ENCODE results near the gene MPRIP.

DNA sequence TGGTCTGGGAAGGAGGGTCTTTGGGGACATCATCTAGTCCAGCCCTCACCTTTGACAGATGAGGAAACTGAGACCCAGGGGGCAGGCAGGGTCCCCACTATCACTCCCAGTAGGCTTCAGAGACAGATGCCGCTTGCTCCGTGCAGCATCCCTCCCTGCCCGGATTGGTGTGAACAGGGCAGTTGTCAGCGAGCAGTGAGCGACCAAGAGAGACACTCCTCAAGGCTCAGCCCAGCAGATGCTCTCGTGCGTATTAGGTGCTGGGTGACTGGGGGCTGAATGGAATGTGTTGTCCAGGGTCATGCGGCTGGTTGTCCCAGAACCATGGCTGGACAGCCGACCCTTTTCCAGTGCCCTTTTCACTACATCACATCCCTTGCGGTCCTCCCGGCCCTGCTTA is 49.0 kb downstream of the MPRIP start:
- no peak for TF ChIP-seq POLR2A (IDR thresholded peaks at IDR 0.05)
- TF ChIP-seq, protein P1, sequence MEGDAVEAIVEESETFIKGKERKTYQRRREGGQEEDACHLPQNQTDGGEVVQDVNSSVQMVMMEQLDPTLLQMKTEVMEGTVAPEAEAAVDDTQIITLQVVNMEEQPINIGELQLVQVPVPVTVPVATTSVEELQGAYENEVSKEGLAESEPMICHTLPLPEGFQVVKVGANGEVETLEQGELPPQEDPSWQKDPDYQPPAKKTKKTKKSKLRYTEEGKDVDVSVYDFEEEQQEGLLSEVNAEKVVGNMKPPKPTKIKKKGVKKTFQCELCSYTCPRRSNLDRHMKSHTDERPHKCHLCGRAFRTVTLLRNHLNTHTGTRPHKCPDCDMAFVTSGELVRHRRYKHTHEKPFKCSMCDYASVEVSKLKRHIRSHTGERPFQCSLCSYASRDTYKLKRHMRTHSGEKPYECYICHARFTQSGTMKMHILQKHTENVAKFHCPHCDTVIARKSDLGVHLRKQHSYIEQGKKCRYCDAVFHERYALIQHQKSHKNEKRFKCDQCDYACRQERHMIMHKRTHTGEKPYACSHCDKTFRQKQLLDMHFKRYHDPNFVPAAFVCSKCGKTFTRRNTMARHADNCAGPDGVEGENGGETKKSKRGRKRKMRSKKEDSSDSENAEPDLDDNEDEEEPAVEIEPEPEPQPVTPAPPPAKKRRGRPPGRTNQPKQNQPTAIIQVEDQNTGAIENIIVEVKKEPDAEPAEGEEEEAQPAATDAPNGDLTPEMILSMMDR (IDR thresholded peaks at IDR 0.05): no peak
